ENCODE measurements around the gene OR3A1. TPM values are rescaled to one million over a fixed set of nuclear protein-coding genes. Genes with fewer than 3 reads are reported as not detected.

The OR3A1 gene, protein sequence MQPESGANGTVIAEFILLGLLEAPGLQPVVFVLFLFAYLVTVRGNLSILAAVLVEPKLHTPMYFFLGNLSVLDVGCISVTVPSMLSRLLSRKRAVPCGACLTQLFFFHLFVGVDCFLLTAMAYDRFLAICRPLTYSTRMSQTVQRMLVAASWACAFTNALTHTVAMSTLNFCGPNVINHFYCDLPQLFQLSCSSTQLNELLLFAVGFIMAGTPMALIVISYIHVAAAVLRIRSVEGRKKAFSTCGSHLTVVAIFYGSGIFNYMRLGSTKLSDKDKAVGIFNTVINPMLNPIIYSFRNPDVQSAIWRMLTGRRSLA
- 0.31 TPM for total RNA-seq

DNA sequence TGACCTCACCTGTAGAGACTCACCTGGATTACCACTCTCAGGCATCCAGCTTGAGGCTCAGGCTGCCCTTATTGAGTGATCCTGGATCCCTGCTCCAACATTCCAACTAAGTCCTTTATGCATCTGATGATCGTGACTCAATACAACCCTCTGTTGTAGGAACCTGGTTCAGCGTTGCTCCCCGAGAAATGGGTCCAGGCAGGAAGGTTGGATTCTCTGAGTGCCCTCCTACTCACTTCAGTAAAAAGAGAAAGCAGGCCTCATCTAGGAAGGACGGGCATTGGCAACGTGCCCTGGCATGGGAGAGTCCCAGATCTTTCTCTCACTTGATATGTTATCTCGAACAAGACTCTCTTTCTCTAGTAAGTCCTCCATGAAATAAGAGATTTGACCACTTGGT, at the start of gene OR3A1:
Gene OR3A1, minus strand, starts transcription at position 101 of the 400 bp plus-strand sequence. CDS start 5,778 bp downstream, outside the sequence.

Other genes with a start within 250 kb of the OR3A1 start
- not detected for gene OR1D5, start 234.8 kb downstream of the OR3A1 start, total RNA-seq
- gene OR1D2, start 193.9 kb downstream of the OR3A1 start, total RNA-seq: not detected
- gene OR1G1, start 170.8 kb downstream of the OR3A1 start, total RNA-seq: not detected
- gene OR1A2, start 100.8 kb downstream of the OR3A1 start, total RNA-seq: not detected
- gene OR1A1, start 90.7 kb downstream of the OR3A1 start, total RNA-seq: not detected
- 1.3 TPM for gene OR3A2, start 87.9 kb upstream of the OR3A1 start, total RNA-seq
- gene OR1E1, start 100.0 kb upstream of the OR3A1 start, total RNA-seq: not detected
- not detected for gene OR3A3, start 113.0 kb upstream of the OR3A1 start, total RNA-seq
- not detected for gene OR1E2, start 135.5 kb upstream of the OR3A1 start, total RNA-seq
- 1.3 TPM for gene SPATA22, start 173.5 kb upstream of the OR3A1 start, total RNA-seq
- gene ASPA, start 177.6 kb upstream of the OR3A1 start, total RNA-seq: 1.3 TPM

Data from parietal lobe (tissue), 1 donor.